ENCODE data around the gene C19orf47.

C19orf47 gene

GRCh38 chr19:40285353-40286234 is 62.6 kb downstream of the C19orf47 start:
- WGBS: 17% methylated on average over 39 of the region's 42 CpGs
- H3K36me3 ChIP-seq (ENCODE audit: insufficient read depth, low read length): 0 out of 2 replicates have a peak, but pooled peaks cover 3% of the 10 kb centered on the region
- H3K4me1 ChIP-seq (ENCODE audit: insufficient read depth, low read length): peaks cover 9% of the 10 kb centered on the region
- H3K9ac ChIP-seq (ENCODE audit: low read depth, low read length): peak overlapping the region; percentile 93
- H3K27ac ChIP-seq (ENCODE audit: low read depth, low read length): peak overlapping the region; percentile 92
- no peaks in the 10 kb centered on the region for H3K27me3 ChIP-seq (ENCODE audit: insufficient read depth, low read length)
- H3K9me3 ChIP-seq (ENCODE audit: insufficient read depth, low read depth, low read length): no peaks in the 10 kb centered on the region
- peak overlapping the region; percentile 96 for H3K4me3 ChIP-seq (ENCODE audit: low read length)

- Histone ChIP-seq H3K9ac (ENCODE audit: low read depth, low read length) (peak within 1 kb of the TSS; percentile 94), H3K4me3 (ENCODE audit: low read length) (peak within 1 kb of the TSS; percentile 96), H3K27me3 (ENCODE audit: insufficient read depth, low read length) (no peaks in the 10 kb centered on the region), H3K36me3 (ENCODE audit: insufficient read depth, low read length) (0 out of 2 replicates have a peak, but pooled peaks cover 3% of the 10 kb centered on the region), H3K9me3 (ENCODE audit: insufficient read depth, low read depth, low read length) (no peaks in the 10 kb centered on the region), H3K4me1 (ENCODE audit: insufficient read depth, low read length) (peaks cover 15% of the 10 kb centered on the region), H3K27ac (ENCODE audit: low read depth, low read length) (peak within 1 kb of the TSS; percentile 92)
- under 1% methylated on average over 68 of the region's 84 CpGs for WGBS
These were observed 63.5 kb downstream of the C19orf47 start, which contains the start of gene AKT2 for GRCh38 chr19:40284501-40285352. Gene AKT2 (minus strand): TSS chr19:40285345. CDS start chr19:40265267, 20,078 bp downstream.

- Histone ChIP-seq H3K36me3 (ENCODE audit: insufficient read depth, low read length) (0 out of 2 replicates have a peak, but pooled peaks cover 3% of the 10 kb centered on the region), H3K9ac (ENCODE audit: low read depth, low read length) (peak overlapping the region; percentile 94), H3K27me3 (ENCODE audit: insufficient read depth, low read length) (no peaks in the 10 kb centered on the region), H3K4me3 (ENCODE audit: low read length) (peak overlapping the region; percentile 96), H3K4me1 (ENCODE audit: insufficient read depth, low read length) (peaks cover 15% of the 10 kb centered on the region), H3K27ac (ENCODE audit: low read depth, low read length) (peak overlapping the region; percentile 92; the same call in 1 of the 2 replicates), H3K9me3 (ENCODE audit: insufficient read depth, low read depth, low read length) (no peaks in the 10 kb centered on the region)
- WGBS: 35% methylated on average over 4 of the region's 4 CpGs
These were observed 64.0 kb downstream of the C19orf47 start for GRCh38 chr19:40284251-40284500.

GRCh38 chr19:40283414-40284250 is 64.6 kb downstream of the C19orf47 start:
- H3K36me3 ChIP-seq (ENCODE audit: insufficient read depth, low read length): 0 out of 2 replicates have a peak, but pooled peaks cover 3% of the 10 kb centered on the region
- H3K9ac ChIP-seq (ENCODE audit: low read depth, low read length): peak overlapping the region; percentile 94
- H3K27me3 ChIP-seq (ENCODE audit: insufficient read depth, low read length): no peaks in the 10 kb centered on the region
- WGBS: 81% methylated on average over 12 of the region's 12 CpGs
- H3K4me3 ChIP-seq (ENCODE audit: low read length): peak overlapping the region; percentile 96
- no peaks in the 10 kb centered on the region for H3K9me3 ChIP-seq (ENCODE audit: insufficient read depth, low read depth, low read length)
- H3K4me1 ChIP-seq (ENCODE audit: insufficient read depth, low read length): peaks cover 15% of the 10 kb centered on the region
- peak overlapping the region; percentile 92; the same call in 1 of the 2 replicates for H3K27ac ChIP-seq (ENCODE audit: low read depth, low read length)

- H3K4me3 ChIP-seq (ENCODE audit: low read length): no peak overlapping the region
- H3K27me3 ChIP-seq (ENCODE audit: insufficient read depth, low read length): no peaks in the 10 kb centered on the region
- 94% methylated on average over 4 of the region's 4 CpGs for WGBS
- 0 out of 2 replicates have a peak, but pooled peaks cover 3% of the 10 kb centered on the region for H3K36me3 ChIP-seq (ENCODE audit: insufficient read depth, low read length)
- no peak overlapping the region for H3K9ac ChIP-seq (ENCODE audit: low read depth, low read length)
- H3K9me3 ChIP-seq (ENCODE audit: insufficient read depth, low read depth, low read length): no peaks in the 10 kb centered on the region
- H3K27ac ChIP-seq (ENCODE audit: low read depth, low read length): no peak overlapping the region
- H3K4me1 ChIP-seq (ENCODE audit: insufficient read depth, low read length): peaks cover 15% of the 10 kb centered on the region
These were observed 65.3 kb downstream of the C19orf47 start for GRCh38 chr19:40282920-40283319.

- WGBS: 93% methylated on average over 6 of the region's 6 CpGs
- Histone ChIP-seq H3K4me1 (ENCODE audit: insufficient read depth, low read length) (peaks cover 15% of the 10 kb centered on the region), H3K36me3 (ENCODE audit: insufficient read depth, low read length) (0 out of 2 replicates have a peak, but pooled peaks cover 3% of the 10 kb centered on the region), H3K9ac (ENCODE audit: low read depth, low read length) (no peak overlapping the region), H3K4me3 (ENCODE audit: low read length) (no peak overlapping the region), H3K27me3 (ENCODE audit: insufficient read depth, low read length) (no peaks in the 10 kb centered on the region), H3K27ac (ENCODE audit: low read depth, low read length) (no peak overlapping the region), H3K9me3 (ENCODE audit: insufficient read depth, low read depth, low read length) (no peaks in the 10 kb centered on the region)
These were observed 66.0 kb downstream of the C19orf47 start for GRCh38 chr19:40282209-40282580.

GRCh38 chr19:40281381-40282208 is 66.6 kb downstream of the C19orf47 start:
- Histone ChIP-seq H3K4me1 (ENCODE audit: insufficient read depth, low read length) (peaks cover 15% of the 10 kb centered on the region), H3K27ac (ENCODE audit: low read depth, low read length) (no peak overlapping the region), H3K27me3 (ENCODE audit: insufficient read depth, low read length) (no peaks in the 10 kb centered on the region), H3K4me3 (ENCODE audit: low read length) (no peak overlapping the region), H3K36me3 (ENCODE audit: insufficient read depth, low read length) (0 out of 2 replicates have a peak, but pooled peaks cover 3% of the 10 kb centered on the region), H3K9ac (ENCODE audit: low read depth, low read length) (no peak overlapping the region), H3K9me3 (ENCODE audit: insufficient read depth, low read depth, low read length) (no peaks in the 10 kb centered on the region)
- WGBS: 86% methylated on average over 13 of the region's 14 CpGs

- no peak overlapping the region for H3K27ac ChIP-seq (ENCODE audit: low read depth, low read length)
- WGBS: 82% methylated on average over 10 of the region's 10 CpGs
- no peak overlapping the region for H3K4me3 ChIP-seq (ENCODE audit: low read length)
These were observed 67.5 kb downstream of the C19orf47 start for GRCh38 chr19:40280608-40281221.

GRCh38 chr19:40279761-40280607 is 68.2 kb downstream of the C19orf47 start:
- 0 out of 2 replicates have a peak, but pooled peaks cover 3% of the 10 kb centered on the region for H3K36me3 ChIP-seq (ENCODE audit: insufficient read depth, low read length)
- H3K4me1 ChIP-seq (ENCODE audit: insufficient read depth, low read length): peaks cover 11% of the 10 kb centered on the region
- H3K9ac ChIP-seq (ENCODE audit: low read depth, low read length): 0 out of 2 replicates have a peak overlapping the region, but pooled peaks have one; percentile 9
- WGBS: 92% methylated on average over 15 of the region's 17 CpGs
- no peak overlapping the region for H3K4me3 ChIP-seq (ENCODE audit: low read length)
- no peak overlapping the region for H3K27ac ChIP-seq (ENCODE audit: low read depth, low read length)
- H3K9me3 ChIP-seq (ENCODE audit: insufficient read depth, low read depth, low read length): no peaks in the 10 kb centered on the region
- H3K27me3 ChIP-seq (ENCODE audit: insufficient read depth, low read length): no peaks in the 10 kb centered on the region

More at GRCh38 chr19:40280608-40281221, 67.5 kb downstream of the C19orf47 start:
- 0 out of 2 replicates have a peak overlapping the region, but pooled peaks have one; percentile 9 for H3K9ac ChIP-seq (ENCODE audit: low read depth, low read length)
- no peaks in the 10 kb centered on the region for H3K9me3 ChIP-seq (ENCODE audit: insufficient read depth, low read depth, low read length)
- 0 out of 2 replicates have a peak, but pooled peaks cover 3% of the 10 kb centered on the region for H3K36me3 ChIP-seq (ENCODE audit: insufficient read depth, low read length)
- peaks cover 11% of the 10 kb centered on the region for H3K4me1 ChIP-seq (ENCODE audit: insufficient read depth, low read length)
- no peaks in the 10 kb centered on the region for H3K27me3 ChIP-seq (ENCODE audit: insufficient read depth, low read length)
